Activated naive CD4-positive, alpha-beta T cell treated with anti-CD3 and anti-CD28 coated beads, Interleukin-2, amount 50 U/mL, for 72 hours (primary cell): Measurements from ENCODE around the gene KRT71. TPM values are rescaled to one million over a fixed set of nuclear protein-coding genes. Genes with fewer than 3 reads are reported as not detected.
"Not testable (repeated sequence)": the region's sequence is repeated elsewhere in the genome, so short reads cannot be mapped to it uniquely, and the experiment has no call there.

ENCODE experiments used
- ATAC-seq, 2 donors: fragments of 150-1000 bp; cut with Tn5 transposase; 2 replicates each; pipeline ENCODE4 v1.10.0; 2021; ENCODE audit warnings: mild to moderate bottlenecking in 2 of 2, moderate library complexity in 2 of 2
- DNase-seq, 2 donors: peaks; one replicate each; pipeline ENCODE4 v3.0.0; 2021 to 2022; ENCODE audit warnings: low spot score in 2 of 2
- H3K27ac Mint-ChIP-seq, 2 donors: one replicate each; pipeline ENCODE4 v1.8.0; 2022; ENCODE audit warnings: mild to moderate bottlenecking in 2 of 2, mixed read lengths in 2 of 2
- H3K36me3 Mint-ChIP-seq, 2 donors: one replicate each; pipeline ENCODE4 v1.8.0; 2022; ENCODE audit warnings: mixed read lengths in 2 of 2
- H3K9me3 Mint-ChIP-seq, 2 donors: one replicate each; pipeline ENCODE4 v1.8.0; 2022; ENCODE audit warnings: mixed read lengths in 2 of 2
- total RNA-seq, 2 donors: library from RNA; stranded (reverse); gene quantifications; one replicate each; pipeline ENCODE4 v1.2.3, GENCODE V29; 2022

The KRT71 gene
- total RNA-seq, result not detected

- DNase-seq (no peak), ATAC-seq (no peak)
- peak within 1 kb of the TSS in 1 of 2 donors; percentile 49 for H3K27ac Mint-ChIP-seq
- H3K36me3 Mint-ChIP-seq, result no peaks in the 10 kb centered on the region
- H3K9me3 Mint-ChIP-seq, result no peaks in the 10 kb centered on the region
These were observed at the start of gene KRT71 for GRCh38 chr12:52552681-52553195. TSS of gene KRT71 (minus strand) at chr12:52553145. CDS start at chr12:52553077, 68 bp downstream.

- Mint-ChIP-seq H3K27ac (peak overlapping the region; percentile 11 to 61), H3K9me3 (no peaks in the 10 kb centered on the region), H3K36me3 (no peaks in the 10 kb centered on the region)
- DNase-seq (no peak), ATAC-seq (no peak)
These were observed 49.6 kb upstream of the KRT71 start for GRCh38 chr12:52602552-52602951.

DNA sequence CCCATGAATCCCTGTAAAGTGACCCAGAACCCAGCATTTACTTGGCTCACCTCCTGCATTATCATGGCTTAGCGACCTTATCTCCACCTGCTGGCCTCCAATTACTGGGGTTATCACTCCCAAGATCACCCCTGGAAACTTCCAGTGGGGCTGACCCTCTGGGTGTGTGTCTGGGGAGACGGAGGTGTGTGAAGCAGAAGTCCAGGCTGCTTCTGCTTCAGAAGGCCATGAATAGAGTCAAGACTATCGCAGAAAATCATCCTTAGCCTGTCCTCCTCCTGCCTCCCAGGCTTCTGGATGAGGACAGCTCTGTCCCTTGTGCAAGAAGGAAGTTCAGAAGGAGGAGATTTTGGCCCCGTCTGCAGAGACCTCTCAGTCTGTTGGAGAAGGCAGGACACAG lies 48.7 kb upstream of the KRT71 start:
- no peaks in the 10 kb centered on the region for H3K36me3 Mint-ChIP-seq
- DNase-seq, result no peak
- no peak overlapping the region for H3K27ac Mint-ChIP-seq
- ATAC-seq, result no peak
- no peaks in the 10 kb centered on the region for H3K9me3 Mint-ChIP-seq

DNA sequence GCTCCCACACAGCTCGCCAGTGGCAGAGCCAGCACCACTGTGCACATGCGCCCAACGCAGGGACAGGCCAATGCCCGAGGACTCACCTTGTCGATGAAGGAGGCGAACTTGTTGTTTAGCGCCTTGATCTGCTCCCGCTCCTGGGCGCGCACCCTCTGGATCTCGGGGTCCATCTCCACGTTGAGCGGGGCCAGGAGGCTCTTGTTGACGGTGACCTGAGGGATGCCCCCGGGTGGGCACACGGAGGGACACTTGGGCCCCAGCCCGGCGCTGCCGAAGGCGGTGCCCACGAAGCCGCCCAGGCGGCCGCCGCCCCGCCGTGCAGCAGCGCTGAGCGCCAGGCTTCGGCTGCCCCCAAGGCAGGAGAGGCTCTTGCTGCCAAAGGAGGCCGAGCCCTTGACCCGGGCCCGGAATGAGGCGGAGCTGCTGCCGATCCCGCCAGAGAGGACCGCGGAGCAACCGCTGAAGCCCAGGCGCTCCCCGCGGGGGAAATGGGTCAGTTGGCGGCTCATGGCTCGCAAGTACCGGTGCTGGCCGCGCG lies 48.1 kb upstream of the KRT71 start, which contains the start of gene KRT72:
Gene KRT72, minus strand, starts transcription at position 523 of the 541 bp plus-strand sequence. Its CDS starts 11 bp downstream, at position 512.
- Mint-ChIP-seq H3K9me3 (no peaks in the 10 kb centered on the region), H3K36me3 (no peaks in the 10 kb centered on the region), H3K27ac (peak within 1 kb of the TSS in 1 of 2 donors; percentile 61)
- ATAC-seq (no peak), DNase-seq (no peak)

- no peaks in the 10 kb centered on the region for H3K9me3 Mint-ChIP-seq
- H3K27ac Mint-ChIP-seq, result no peak overlapping the region
- no peak for DNase-seq
- H3K36me3 Mint-ChIP-seq, result no peaks in the 10 kb centered on the region
- no peak for ATAC-seq
These were observed 47.5 kb upstream of the KRT71 start for GRCh38 chr12:52600475-52600874.

DNA sequence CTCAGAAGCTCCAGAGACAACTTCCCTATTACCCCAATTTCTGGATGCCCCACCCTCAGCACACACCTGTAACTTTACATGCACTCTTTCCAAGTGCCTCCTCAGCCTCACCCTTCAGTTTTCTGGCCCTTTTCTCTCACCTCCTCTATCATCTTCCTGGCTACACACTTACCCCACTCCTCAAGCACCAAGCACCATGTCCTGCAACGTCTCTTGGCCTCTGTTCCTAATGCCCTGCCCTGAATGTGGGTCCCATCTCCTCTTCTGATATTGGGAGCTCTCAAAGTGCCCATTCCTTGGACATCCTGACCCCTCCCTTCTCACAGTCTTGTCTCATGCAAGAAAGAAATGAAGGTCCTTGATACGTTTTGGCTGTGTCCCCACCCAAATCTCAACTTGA lies 47.1 kb upstream of the KRT71 start:
- H3K9me3 Mint-ChIP-seq, result no peaks in the 10 kb centered on the region
- no peaks in the 10 kb centered on the region for H3K36me3 Mint-ChIP-seq
- no peak overlapping the region for H3K27ac Mint-ChIP-seq
- no peak for ATAC-seq
- DNase-seq, result no peak

GRCh38 chr12:52598966-52599365 lies 46.0 kb upstream of the KRT71 start:
- Mint-ChIP-seq H3K36me3 (no peaks in the 10 kb centered on the region), H3K9me3 (no peaks in the 10 kb centered on the region), H3K27ac (no peak overlapping the region)
- DNase-seq (no peak), ATAC-seq (no peak)

DNA sequence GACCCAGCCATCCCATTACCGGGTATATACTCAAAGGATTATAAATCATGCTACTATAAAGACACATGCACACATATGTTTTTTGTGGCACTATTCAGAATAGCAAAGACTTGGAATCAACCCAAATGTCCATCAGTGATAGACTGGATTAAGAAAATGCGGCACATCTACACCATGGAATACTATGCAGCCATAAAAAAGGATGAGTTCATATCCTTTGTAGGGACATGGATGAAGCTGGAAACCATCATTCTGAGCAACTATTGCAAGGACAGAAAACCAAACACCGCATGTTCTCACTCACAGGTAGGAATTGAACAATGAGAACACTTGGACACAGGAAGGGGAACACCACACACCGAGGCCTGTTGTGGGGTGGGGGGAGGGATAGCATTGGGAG lies 41.3 kb upstream of the KRT71 start:
- not testable (repeated sequence) for H3K9me3 Mint-ChIP-seq, ATAC-seq, H3K27ac Mint-ChIP-seq, H3K36me3 Mint-ChIP-seq, DNase-seq

DNA sequence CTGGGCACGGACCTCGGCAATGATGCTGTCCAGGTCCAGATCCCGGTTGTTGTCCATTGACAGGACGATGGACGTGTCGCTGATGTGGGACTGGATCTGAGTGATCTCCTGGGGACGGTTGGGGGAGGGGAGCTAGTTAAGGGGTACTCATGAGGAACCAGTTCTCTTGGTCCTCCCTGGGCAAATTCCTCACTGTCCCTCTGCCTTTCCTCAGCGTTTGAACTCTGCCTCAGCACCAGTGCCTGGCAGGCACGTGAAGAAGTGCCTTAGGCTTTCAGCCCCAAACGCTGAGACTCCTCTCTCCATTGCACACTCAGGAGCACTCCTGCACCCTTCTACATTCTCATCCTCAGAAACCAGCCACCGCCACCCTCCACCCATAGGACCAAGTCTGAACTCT lies 38.6 kb upstream of the KRT71 start:
- Mint-ChIP-seq H3K27ac (peak overlapping the region in 1 of 2 donors; percentile 2), H3K36me3 (no peaks in the 10 kb centered on the region), H3K9me3 (no peaks in the 10 kb centered on the region)
- DNase-seq, result peak in 1 of 2 donors; percentile 33
- no peak for ATAC-seq

GRCh38 chr12:52590021-52590420 lies 37.1 kb upstream of the KRT71 start:
- no peak for ATAC-seq
- H3K9me3 Mint-ChIP-seq, result no peaks in the 10 kb centered on the region
- no peak overlapping the region for H3K27ac Mint-ChIP-seq
- peak in 1 of 2 donors; percentile 30 for DNase-seq
- H3K36me3 Mint-ChIP-seq, result no peaks in the 10 kb centered on the region

DNA sequence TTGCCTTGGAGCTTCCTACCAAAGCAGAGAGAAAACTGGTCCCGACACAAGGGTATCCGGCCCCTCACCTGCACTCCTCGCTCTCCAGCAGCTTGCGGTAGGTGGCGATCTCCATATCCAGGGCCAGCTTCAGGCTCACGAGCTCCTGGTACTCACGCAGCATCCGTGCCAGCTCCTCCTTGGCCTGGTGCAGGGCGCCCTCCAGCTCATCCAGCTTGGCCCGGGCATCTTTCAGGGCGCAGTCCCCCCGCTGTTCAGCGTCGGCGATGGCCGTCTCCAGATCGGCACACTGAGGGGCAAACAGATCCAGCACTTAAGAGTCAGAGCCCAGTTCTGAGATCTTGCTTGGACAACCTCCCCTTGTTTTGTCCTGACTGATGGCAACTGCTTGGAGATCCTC lies 34.6 kb upstream of the KRT71 start:
- Mint-ChIP-seq H3K9me3 (no peaks in the 10 kb centered on the region), H3K27ac (no peak overlapping the region), H3K36me3 (no peaks in the 10 kb centered on the region)
- no peak for ATAC-seq
- DNase-seq, result no peak

GRCh38 chr12:52585946-52586345 lies 33.0 kb upstream of the KRT71 start:
- Mint-ChIP-seq H3K9me3 (no peaks in the 10 kb centered on the region), H3K27ac (peak overlapping the region; percentile 14 to 40)

GRCh38 chr12:52585066-52585465 lies 32.1 kb upstream of the KRT71 start:
- ATAC-seq, result no peak
- Mint-ChIP-seq H3K9me3 (no peaks in the 10 kb centered on the region), H3K27ac (peak overlapping the region in 1 of 2 donors; percentile 5), H3K36me3 (no peaks in the 10 kb centered on the region)
- DNase-seq, result peak in 1 of 2 donors; percentile 33

More at GRCh38 chr12:52585946-52586345, 33.0 kb upstream of the KRT71 start:
- H3K36me3 Mint-ChIP-seq, result no peaks in the 10 kb centered on the region
- ATAC-seq (peak; percentile 10 to 66), DNase-seq (peak in 1 of 2 donors; percentile 48)

GRCh38 chr12:52584156-52584682 lies 31.3 kb upstream of the KRT71 start:
- peak in 1 of 2 donors; percentile 23 for DNase-seq
- ATAC-seq, result no peak
- Mint-ChIP-seq H3K9me3 (no peaks in the 10 kb centered on the region), H3K27ac (no peak overlapping the region), H3K36me3 (no peaks in the 10 kb centered on the region)

- Mint-ChIP-seq H3K36me3 (no peaks in the 10 kb centered on the region), H3K9me3 (no peaks in the 10 kb centered on the region), H3K27ac (peak overlapping the region in 1 of 2 donors; percentile 40)
- ATAC-seq, result peak; percentile 81 to 88
- DNase-seq, result peak; percentile 60 to 62
These were observed 30.1 kb upstream of the KRT71 start for GRCh38 chr12:52582971-52583456.

DNA sequence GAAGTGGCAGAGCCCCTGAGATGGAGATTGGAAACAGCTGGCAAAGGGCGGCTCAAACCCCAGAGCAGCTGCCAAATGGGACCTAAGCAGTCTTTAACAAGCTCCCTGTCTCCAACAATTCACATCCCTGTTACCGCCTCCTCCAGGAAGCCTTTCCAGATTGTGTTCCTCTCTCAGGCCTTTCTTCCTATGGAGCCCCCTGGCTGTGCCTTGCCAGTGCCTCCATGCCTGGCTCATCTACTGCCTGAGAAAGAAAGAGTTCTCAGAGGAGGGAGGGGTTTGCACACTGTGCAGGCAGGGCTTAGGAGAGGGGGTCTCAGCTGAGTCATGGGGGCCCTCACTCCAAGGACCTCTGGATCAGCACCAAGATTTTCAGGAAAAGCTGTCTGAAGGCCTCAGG lies 29.5 kb upstream of the KRT71 start:
- DNase-seq (no peak), ATAC-seq (peak; percentile 4 to 17)
- H3K9me3 Mint-ChIP-seq, result no peaks in the 10 kb centered on the region
- no peaks in the 10 kb centered on the region for H3K36me3 Mint-ChIP-seq
- H3K27ac Mint-ChIP-seq, result peak overlapping the region in 1 of 2 donors; percentile 40

- Mint-ChIP-seq H3K27ac (peak overlapping the region in 1 of 2 donors; percentile 44), H3K36me3 (no peaks in the 10 kb centered on the region), H3K9me3 (no peaks in the 10 kb centered on the region)
- peak in 1 of 2 donors; percentile 9 for DNase-seq
- ATAC-seq, result no peak
These were observed 28.5 kb upstream of the KRT71 start for GRCh38 chr12:52581481-52581880.

DNA sequence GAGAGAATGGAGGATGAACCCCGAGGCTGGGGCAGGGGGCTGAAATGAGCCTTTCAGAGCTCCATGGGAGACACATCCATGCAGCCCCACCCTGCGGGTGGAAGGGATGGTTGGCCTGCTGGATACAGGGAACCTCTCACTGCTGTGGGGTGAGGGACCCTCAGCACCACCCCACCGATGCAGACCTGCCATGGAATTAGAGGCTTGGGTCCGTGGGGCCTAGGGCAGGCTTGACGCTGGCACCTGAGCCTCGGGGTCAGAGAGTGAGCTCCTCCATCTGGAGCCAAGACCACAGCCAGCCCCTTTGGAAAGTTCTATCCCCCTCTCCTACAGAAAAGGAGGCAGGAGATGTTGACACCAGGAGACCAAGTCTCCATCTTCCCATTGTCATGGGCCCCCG lies 28.1 kb upstream of the KRT71 start:
- ATAC-seq, result no peak
- Mint-ChIP-seq H3K9me3 (no peaks in the 10 kb centered on the region), H3K36me3 (no peaks in the 10 kb centered on the region), H3K27ac (peak overlapping the region in 1 of 2 donors; percentile 44)
- peak in 1 of 2 donors; percentile 39 for DNase-seq
